HAP-1 (cell line): Measurements from ENCODE around the gene SLC6A3.
A peak's percentile ranks its signal among the peaks of the same experiment; 100 is the strongest.

ENCODE experiments used
- DNase-seq, 2 experiments: peaks; one replicate each; pipeline ENCODE4 v3.0.0-alpha.2; 2016 to 2020; ENCODE audit warnings: low spot score in 2 of 2
- H3K27me3 ChIP-seq: fragments of 250-450 bp; sonication (Bioruptor Pico); 2 replicates; pipeline ENCODE4 v1.5.1; 2020; ENCODE audit warnings: low read depth, mild to moderate bottlenecking, moderate library complexity
- H3K36me3 ChIP-seq: fragments of 250-450 bp; sonication (Bioruptor Pico); replicated peaks from 2 replicates; pipeline ENCODE4 v1.5.1; 2020; ENCODE audit warnings: mild to moderate bottlenecking
- H3K4me1 ChIP-seq: fragments of 250-450 bp; sonication (Bioruptor Pico); 2 replicates; pipeline ENCODE4 v1.5.1; 2020; ENCODE audit warnings: mild to moderate bottlenecking
- H3K4me3 ChIP-seq: fragments of 250-450 bp; sonication (Bioruptor Pico); 2 replicates; pipeline ENCODE4 v1.5.1; 2020; ENCODE audit warnings: mild to moderate bottlenecking, moderate library complexity
- H3K9me3 ChIP-seq: fragments of 250-450 bp; sonication (Bioruptor Pico); 2 replicates; pipeline ENCODE4 v1.5.1; 2020; ENCODE audit warnings: mild to moderate bottlenecking, moderate library complexity
- in situ Hi-C: fragments of 300-500 bp; cut with MboI; formaldehyde crosslinking; loops from 3 replicates; pipeline ENCODE4 v1.14.3; 2020; ENCODE audit warnings: low sequenced_read_pairs, inconsistent platforms, mixed read lengths

SLC6A3 gene

GRCh38 chr5:1401536-1402138 is 43.6 kb downstream of the SLC6A3 start:
- peaks cover 16% of the 10 kb centered on the region for H3K27me3 ChIP-seq
- in situ Hi-C loops = no loop called here
- H3K4me3 ChIP-seq = no peak overlapping the region
- DNase-seq = no peak
- no peaks in the 10 kb centered on the region for H3K4me1 ChIP-seq
- H3K9me3 ChIP-seq = no peaks in the 10 kb centered on the region
- no peaks in the 10 kb centered on the region for H3K36me3 ChIP-seq

DNA sequence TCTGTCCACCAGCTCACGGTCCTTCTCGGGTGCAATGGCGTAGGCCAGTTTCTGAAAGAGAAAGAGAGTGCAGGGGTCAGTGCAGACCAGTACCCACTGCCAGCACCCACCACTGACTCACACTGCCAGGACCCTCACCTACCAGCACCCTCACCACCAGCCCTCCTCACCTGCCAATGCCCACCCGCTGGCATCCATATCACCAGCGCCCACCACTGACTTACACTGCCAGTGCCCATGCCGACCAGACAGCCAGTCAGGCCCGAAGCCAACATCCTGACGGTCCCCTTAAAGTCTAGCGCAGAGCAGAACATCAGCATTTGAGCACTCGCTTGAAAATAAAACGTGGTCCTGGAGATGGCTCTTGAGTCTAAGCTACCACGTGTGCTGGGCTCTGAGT is 44.3 kb downstream of the SLC6A3 start:
- in situ Hi-C loops = no loop called here
- no peak for DNase-seq
- H3K36me3 ChIP-seq = no peaks in the 10 kb centered on the region
- no peak overlapping the region for H3K4me3 ChIP-seq
- no peaks in the 10 kb centered on the region for H3K9me3 ChIP-seq
- peaks cover 20% of the 10 kb centered on the region for H3K27me3 ChIP-seq
- no peaks in the 10 kb centered on the region for H3K4me1 ChIP-seq

GRCh38 chr5:1400211-1400855 is 44.9 kb downstream of the SLC6A3 start:
- in situ Hi-C loops = no loop called here
- Histone ChIP-seq H3K4me3 (no peak overlapping the region), H3K9me3 (no peaks in the 10 kb centered on the region), H3K27me3 (peaks cover 20% of the 10 kb centered on the region), H3K4me1 (no peaks in the 10 kb centered on the region), H3K36me3 (no peaks in the 10 kb centered on the region)
- DNase-seq = no peak

- no peaks in the 10 kb centered on the region for H3K36me3 ChIP-seq
- no peaks in the 10 kb centered on the region for H3K4me1 ChIP-seq
- peaks cover 25% of the 10 kb centered on the region for H3K27me3 ChIP-seq
- no peak for DNase-seq
- no peak overlapping the region for H3K4me3 ChIP-seq
- no peaks in the 10 kb centered on the region for H3K9me3 ChIP-seq
- in situ Hi-C loops = no loop called here
Measured at GRCh38 chr5:1399737-1400136, 45.5 kb downstream of the SLC6A3 start.

- no peak for DNase-seq
- no peak overlapping the region for H3K4me3 ChIP-seq
- no peaks in the 10 kb centered on the region for H3K4me1 ChIP-seq
- H3K9me3 ChIP-seq = no peaks in the 10 kb centered on the region
- peaks cover 34% of the 10 kb centered on the region for H3K27me3 ChIP-seq
- in situ Hi-C loops = no loop called here
- H3K36me3 ChIP-seq = no peaks in the 10 kb centered on the region
Measured at GRCh38 chr5:1396293-1396816, 48.9 kb downstream of the SLC6A3 start.

DNA sequence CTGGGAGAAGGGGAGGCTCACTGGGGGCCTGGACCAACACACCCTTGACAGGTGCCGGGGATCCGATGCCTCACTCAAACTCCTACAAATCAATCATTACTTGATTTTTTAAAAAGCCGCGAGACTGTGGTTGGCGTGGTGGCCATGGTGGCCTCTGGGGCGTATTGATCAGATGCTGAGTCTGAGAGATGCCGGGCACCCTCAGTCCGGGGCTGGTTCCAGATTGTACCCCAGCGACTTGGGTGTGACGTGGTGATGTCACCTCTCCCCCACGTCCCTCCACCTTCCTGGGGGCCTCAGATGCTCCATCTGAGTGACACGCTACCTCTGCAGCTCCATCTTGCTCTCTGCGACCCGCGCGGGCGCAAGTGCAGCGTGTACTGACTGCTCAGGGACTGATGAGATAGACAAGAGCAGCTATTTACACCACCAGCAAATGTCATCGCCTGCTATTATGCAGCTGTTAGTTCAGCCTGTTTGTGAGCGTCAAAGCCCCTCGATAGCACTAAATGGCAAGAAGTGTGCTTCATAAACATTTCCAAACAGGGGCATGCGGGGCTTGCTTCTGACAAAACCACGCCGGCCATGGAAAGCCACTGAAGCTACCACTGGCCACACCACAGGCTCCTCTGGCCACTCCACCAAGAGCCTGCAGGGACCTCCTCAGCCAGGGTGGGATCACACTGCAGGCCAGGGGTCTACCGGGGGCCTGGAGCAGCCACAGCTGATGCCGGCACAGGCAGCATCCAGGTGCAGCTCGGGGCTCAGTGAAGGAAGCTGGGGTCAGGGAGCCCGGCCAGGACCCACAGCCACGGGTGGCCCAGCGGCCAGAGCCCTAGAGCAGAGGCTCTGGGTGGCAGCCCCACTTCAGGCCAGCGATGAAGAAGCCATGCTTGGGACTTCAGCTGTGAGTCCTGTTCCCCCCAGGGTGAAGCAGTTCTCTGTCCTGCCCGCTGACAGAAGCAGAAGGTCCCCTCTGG is 50.1 kb downstream of the SLC6A3 start:
- H3K4me1 ChIP-seq = no peaks in the 10 kb centered on the region
- no peak overlapping the region for H3K4me3 ChIP-seq
- in situ Hi-C loops = no loop called here
- no peaks in the 10 kb centered on the region for H3K36me3 ChIP-seq
- H3K27me3 ChIP-seq = peaks cover 41% of the 10 kb centered on the region
- H3K9me3 ChIP-seq = no peaks in the 10 kb centered on the region
- DNase-seq = peak in 1 of 2 experiments; percentile 4

- in situ Hi-C loops = no loop called here
- peaks cover 37% of the 10 kb centered on the region for H3K27me3 ChIP-seq
- DNase-seq = peak in 1 of 2 experiments; percentile 3
Measured at GRCh38 chr5:1393571-1394501, 51.4 kb downstream of the SLC6A3 start.

DNA sequence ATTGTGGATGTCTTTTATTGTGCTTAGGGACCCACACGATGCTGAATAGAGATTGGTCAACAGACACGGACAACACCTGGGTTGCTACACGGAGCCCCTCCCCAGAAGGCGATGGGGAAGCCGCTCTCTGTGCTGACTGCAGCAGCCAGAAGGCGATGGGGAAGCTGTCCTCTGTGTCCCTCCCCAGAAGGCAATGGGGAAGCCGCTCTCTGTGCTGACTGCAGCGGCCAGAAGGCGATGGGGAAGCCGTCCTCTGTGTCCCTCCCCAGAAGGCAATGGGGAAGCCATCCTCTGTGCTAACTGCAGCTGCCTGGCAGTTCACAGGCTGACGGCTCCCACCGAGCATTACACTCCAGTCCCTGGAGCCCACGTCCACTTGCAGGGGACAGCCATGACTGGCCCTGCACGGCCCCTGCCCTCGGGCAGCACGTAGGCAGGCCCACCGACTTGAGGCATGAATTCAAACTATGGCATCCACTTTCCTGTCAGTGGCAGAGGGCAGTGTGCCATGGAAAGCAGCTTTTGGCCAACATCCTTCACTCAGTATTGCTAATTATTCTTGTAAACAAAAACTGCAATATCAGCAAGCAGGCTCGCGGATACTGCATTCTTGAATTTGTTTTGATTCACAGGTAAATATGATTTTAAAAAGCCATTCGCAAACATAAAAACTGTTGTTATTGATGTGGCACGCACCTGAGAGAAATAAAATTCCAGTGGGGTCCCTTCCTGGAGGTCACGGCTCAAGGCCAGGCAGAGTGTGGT is 52.3 kb downstream of the SLC6A3 start:
- H3K36me3 ChIP-seq = no peaks in the 10 kb centered on the region
- H3K27me3 ChIP-seq = peaks cover 32% of the 10 kb centered on the region
- DNase-seq = peak in 1 of 2 experiments; percentile 3
- H3K4me3 ChIP-seq = no peak overlapping the region
- in situ Hi-C loops = no loop called here
- no peaks in the 10 kb centered on the region for H3K4me1 ChIP-seq
- H3K9me3 ChIP-seq = no peaks in the 10 kb centered on the region

More at GRCh38 chr5:1393571-1394501, 51.4 kb downstream of the SLC6A3 start:
- H3K36me3 ChIP-seq = no peaks in the 10 kb centered on the region
- H3K4me3 ChIP-seq = no peak overlapping the region
- no peaks in the 10 kb centered on the region for H3K9me3 ChIP-seq
- no peaks in the 10 kb centered on the region for H3K4me1 ChIP-seq

GRCh38 chr5:1392261-1392660 is 53.0 kb downstream of the SLC6A3 start:
- Histone ChIP-seq H3K4me3 (no peak overlapping the region), H3K27me3 (peaks cover 27% of the 10 kb centered on the region), H3K4me1 (no peaks in the 10 kb centered on the region), H3K36me3 (no peaks in the 10 kb centered on the region), H3K9me3 (no peaks in the 10 kb centered on the region)
- in situ Hi-C loops = no loop called here
- peak in 1 of 2 experiments; percentile 5 for DNase-seq

DNA sequence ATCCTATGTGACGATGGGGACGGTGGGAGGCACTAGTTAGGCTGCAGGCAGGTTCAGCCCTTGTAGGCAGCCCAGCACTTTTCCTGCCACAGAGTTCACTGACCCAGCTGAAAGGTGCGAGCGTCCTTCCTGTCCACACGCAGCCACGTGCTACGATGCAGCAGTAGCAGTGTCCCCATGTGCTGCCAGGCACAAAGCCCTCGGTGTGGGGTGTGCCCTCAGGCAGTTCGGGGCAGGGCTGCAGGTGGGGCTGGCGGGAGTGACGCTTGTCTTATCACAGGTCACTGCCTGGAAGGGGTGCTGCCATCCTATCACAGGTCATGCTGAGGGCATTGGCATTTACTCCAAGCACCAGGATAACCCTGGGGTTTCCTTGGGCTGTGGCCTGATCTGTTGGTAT is 53.5 kb downstream of the SLC6A3 start:
- H3K9me3 ChIP-seq = no peaks in the 10 kb centered on the region
- H3K4me1 ChIP-seq = no peaks in the 10 kb centered on the region
- peaks cover 26% of the 10 kb centered on the region for H3K27me3 ChIP-seq
- no peaks in the 10 kb centered on the region for H3K36me3 ChIP-seq
- in situ Hi-C loops = no loop called here
- DNase-seq = peak in 1 of 2 experiments; percentile 7
- H3K4me3 ChIP-seq = no peak overlapping the region

DNA sequence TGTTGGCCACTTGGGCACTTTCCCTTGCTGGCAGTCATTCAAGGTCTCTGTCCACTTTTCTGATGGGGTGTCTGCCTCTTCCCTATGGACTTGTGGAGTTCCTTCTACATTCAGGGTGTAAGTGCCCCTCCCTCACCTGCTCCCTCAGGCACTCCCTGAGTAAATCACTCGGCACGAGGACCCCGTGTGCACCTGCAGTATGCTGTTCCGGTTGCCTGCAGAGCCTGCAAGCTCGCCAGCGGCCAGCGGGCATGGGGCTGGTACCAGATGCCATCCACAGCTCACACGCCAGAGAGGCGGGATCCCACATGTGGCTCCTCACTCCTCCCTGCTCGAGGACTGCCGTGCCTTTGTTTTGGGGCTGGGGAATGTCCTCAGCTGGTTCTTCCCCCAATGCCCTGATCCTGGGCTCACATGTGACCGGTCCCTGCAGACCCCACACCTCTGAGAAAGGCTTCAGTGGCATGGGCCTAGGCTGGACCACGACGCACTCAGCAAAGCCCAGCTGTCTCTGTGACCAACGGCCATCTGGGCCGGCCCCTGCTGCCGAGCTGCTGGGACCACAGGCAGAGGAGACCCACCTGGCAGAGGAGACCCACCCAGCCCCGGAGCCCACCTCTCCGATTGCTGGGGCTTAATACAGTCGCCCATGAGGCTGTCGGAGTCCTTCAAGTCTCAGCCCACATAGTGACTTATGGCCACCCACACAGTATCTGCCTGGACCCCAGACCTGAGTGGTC is 54.2 kb downstream of the SLC6A3 start:
- H3K27me3 ChIP-seq = peaks cover 22% of the 10 kb centered on the region
- peak in 1 of 2 experiments; percentile 3 for DNase-seq

DNA sequence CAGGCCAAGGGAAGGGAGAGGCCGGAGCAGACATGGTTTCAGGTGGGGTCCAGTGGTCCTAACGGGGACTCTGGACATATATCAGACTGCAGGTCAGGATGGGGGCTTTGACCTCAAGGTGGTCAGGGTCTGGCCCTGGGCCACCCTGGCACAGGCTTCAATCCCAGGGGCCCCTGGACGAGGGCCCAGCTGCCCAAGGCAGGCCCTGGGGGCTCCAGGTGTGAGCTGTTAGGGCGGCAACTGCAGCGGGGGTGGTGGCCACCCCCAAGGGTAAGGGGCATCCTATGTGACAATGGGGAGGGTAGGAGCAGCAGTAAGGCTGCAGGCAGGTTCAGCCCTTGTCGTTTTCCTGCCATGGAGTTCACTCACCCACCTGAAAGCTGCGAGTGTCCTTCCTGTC is 54.9 kb downstream of the SLC6A3 start:
- Histone ChIP-seq H3K9me3 (no peaks in the 10 kb centered on the region), H3K36me3 (no peaks in the 10 kb centered on the region), H3K27me3 (peaks cover 22% of the 10 kb centered on the region), H3K4me1 (peaks cover 3% of the 10 kb centered on the region; the same call in 1 of the 2 replicates), H3K4me3 (no peak overlapping the region)
- in situ Hi-C loops = no loop called here
- no peak for DNase-seq

More for the DNA sequence above, 54.2 kb downstream of the SLC6A3 start:
- in situ Hi-C loops = no loop called here
- Histone ChIP-seq H3K4me1 (no peaks in the 10 kb centered on the region), H3K36me3 (no peaks in the 10 kb centered on the region), H3K9me3 (no peaks in the 10 kb centered on the region), H3K4me3 (no peak overlapping the region)
